Stimulated activated CD4-positive, alpha-beta T cell treated with anti-CD3 and anti-CD28 coated beads, Interleukin-4, amount 100 ng/mL, for 48 hours (primary cell): ENCODE measurements around the gene ADCY2.

Experiments used
- DNase-seq, 2 donors: peaks; one replicate each; pipeline ENCODE4 v3.0.0-alpha.2; 2020; ENCODE audit warnings: low read depth in 2 of 2

The ADCY2 gene

GRCh38 chr5:7663808-7664207 is 267.9 kb downstream of the ADCY2 start:
- no peak for DNase-seq

DNA sequence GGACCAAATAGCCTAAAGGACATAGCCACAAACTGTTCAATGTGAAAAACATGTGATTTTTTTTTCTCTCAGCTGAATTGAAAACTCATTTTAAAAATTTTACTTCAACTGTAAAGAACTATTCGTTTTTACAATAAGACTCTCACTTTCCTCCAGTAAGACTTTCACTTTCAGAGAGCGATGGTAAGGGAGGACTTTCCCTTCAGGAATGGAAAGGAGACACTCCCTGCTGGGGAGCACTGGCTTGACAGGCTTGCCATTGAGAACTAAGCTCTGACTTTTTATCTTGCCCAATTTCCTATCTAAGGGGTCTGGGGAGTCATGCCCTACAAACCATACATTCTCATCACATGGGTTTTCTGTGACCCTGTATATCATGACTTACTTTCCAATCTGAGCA is 268.3 kb downstream of the ADCY2 start:
- no peak for DNase-seq

GRCh38 chr5:7667216-7667767 is 271.4 kb downstream of the ADCY2 start:
- DNase-seq, result no peak

- no peak for DNase-seq
Measured at GRCh38 chr5:7668161-7668560, 272.2 kb downstream of the ADCY2 start.

GRCh38 chr5:7668627-7669026 is 272.7 kb downstream of the ADCY2 start:
- no peak for DNase-seq

GRCh38 chr5:7671381-7671993 is 275.5 kb downstream of the ADCY2 start:
- no peak for DNase-seq

DNA sequence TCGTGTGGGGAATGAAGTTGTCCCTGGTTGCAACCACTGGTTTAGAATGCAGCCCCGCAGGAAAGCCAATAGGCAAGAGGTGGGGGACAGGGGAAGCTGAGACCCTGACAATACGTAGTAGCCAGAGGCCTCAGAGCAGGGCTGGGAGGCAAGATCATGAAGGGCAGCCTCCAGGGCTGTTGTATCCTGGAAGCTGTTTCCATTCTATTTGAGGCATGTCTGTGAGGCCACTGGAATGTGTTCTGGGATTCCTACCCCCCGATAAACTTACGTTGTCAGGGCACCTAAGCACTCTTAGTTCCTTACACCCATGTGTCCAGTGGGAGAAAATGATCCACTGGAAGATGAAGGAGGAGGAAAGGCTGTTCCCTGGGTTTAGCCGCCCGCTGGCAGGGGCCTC is 277.7 kb downstream of the ADCY2 start:
- no peak for DNase-seq

DNA sequence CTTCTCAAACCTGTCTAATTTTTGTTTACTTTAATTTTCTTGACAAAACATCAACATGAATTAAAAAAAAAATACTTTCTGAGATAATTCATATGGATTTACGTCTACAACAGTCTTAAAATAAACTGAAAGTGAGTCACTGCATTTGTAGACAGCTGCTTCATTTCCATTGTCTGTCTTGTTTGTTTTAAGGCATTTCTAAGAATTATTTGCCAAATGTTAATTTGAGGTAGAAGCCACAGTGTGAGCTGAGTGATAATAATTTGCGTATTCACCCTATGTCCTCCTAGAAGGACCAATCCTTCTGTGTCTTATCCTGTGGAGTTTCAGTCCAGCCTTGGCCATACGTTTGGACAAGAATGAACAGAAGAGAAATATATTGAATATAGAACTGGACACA is 280.5 kb downstream of the ADCY2 start:
- no peak for DNase-seq

DNA sequence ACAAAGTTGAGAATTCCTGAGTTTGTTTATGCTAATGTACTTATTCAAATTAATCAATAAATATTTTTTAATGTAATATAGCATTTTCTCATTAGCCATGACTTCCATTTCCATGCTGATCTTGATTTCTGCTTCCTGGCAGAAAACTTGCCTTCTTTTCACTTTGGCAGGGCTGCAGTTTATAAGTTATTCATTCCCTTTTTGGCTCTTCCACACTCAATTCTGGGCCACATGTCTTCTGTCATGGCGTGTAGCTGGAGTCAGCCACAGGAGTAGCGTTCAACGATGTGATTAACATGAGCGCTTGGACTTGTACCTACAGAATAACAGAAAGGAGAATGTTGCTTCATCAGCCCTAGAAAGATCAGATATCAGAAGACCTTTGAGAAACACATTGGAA is 282.1 kb downstream of the ADCY2 start:
- no peak for DNase-seq

DNA sequence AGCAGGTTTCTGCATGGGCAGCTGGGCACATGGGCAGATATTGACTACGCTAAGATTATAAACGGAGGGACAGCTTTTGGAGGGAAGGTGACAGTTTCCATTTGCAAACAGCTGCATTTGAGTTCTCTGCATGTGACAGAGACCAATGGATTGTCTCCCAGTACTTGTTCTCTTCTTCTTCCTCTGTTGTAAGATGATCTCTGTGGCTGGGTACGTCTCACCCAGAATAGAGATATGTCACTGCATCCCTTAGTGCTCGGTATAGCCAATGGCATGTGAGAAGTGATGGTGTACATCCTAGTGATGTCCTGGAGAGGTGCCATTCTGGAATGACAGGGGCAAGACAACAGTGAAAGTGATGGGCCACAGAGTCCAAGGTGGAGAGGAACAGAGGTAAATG is 283.7 kb downstream of the ADCY2 start:
- DNase-seq, result no peak

GRCh38 chr5:7680260-7680659 is 284.3 kb downstream of the ADCY2 start:
- no peak for DNase-seq

DNA sequence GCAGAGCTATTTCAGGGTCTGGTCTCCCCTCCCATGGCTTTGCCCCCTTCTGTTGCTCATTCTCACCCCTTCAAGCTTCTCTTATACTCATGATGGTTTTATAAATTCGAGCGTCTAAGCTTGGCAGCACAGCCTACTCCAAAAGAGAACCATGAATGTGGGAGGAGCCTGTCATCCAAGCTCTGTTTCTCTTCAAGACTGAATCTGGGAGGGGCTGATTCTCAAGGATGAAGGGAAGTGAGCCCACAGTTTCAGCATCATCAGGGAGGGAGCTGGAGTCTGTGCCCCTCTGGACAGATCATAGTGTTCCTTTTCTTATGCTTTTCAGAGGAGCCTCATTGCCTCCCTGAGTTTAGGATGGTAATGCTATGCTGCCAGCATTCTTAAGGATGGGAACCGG is 286.4 kb downstream of the ADCY2 start:
- DNase-seq, result no peak

DNA sequence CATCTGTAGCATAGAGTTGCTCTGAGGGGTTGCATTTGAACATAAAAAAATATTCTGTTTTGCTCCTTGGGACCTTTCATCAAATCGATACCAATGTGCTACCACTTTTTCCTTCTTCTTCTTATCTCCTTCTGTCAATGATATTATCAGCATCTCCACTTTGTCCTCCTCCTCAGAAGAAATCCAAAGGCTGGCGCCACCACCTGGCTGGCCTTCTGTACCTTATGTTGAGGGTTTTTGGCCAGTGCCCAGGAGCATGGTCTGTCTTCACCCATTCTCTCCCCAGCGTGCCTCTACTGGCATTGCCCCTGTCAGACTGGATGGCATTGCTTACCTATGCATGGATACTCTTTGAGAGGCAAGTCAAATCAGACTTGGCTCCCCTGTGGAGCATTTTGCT is 287.8 kb downstream of the ADCY2 start:
- DNase-seq, result no peak

GRCh38 chr5:7684826-7685225 is 288.9 kb downstream of the ADCY2 start:
- no peak for DNase-seq

DNA sequence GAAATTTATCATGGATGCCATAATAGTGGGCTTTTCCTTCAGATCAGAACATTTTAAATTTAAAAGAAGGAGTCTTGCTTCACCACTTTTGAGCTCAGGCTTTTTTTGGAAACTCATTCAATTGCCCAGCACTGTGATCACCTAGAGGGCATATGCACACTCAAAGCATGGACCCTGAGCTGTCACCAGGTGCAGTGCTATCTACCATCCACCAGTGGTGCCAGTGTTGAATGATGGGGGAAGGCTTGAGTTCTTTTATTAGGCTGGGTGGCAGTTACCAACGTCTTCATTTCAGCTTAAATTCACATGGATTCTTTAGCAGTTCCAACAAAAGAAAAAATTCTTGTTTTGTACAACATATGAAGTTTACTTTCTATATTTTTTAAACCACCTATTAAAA is 290.9 kb downstream of the ADCY2 start:
- DNase-seq, result no peak

GRCh38 chr5:7690557-7690956 is 294.6 kb downstream of the ADCY2 start:
- no peak for DNase-seq

DNA sequence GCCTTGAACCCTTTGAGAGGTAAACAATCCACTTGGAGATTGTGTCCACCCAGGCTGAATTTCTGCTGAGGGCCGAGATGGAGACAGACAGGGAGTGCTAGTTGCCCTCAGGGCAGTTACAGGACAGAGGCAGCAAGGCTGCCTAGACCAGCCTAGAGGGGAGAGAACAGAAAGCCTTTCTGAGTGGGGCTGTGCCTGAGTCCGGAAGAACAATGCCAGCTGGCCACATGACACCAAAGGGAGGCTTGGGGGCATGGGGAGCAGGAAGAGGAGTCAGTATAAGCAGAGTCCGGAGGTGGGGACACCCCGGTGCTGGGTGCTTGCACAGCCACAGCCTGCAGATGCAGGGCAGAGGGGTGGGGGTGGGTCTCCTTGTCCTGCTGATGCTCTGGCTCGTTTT is 309.3 kb downstream of the ADCY2 start:
- no peak for DNase-seq

DNA sequence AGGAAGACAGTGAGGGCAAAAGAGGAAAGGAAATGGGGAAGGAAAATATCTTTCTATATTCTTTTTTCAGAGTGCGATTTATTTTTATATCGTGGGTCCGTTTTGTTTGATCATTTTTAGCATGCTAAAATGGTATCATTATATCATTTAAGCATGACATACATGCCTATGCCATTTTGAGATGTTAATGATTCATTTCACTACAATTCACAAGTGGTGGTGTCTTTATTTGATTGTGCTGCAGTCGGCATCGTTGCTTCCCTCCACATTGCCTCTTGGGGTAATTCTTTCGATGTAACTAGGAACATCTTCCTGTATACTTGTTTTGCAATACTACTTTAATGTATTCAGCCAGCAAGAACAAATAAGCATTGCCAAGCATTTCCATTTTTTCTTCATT is 309.8 kb downstream of the ADCY2 start:
- DNase-seq, result no peak

DNA sequence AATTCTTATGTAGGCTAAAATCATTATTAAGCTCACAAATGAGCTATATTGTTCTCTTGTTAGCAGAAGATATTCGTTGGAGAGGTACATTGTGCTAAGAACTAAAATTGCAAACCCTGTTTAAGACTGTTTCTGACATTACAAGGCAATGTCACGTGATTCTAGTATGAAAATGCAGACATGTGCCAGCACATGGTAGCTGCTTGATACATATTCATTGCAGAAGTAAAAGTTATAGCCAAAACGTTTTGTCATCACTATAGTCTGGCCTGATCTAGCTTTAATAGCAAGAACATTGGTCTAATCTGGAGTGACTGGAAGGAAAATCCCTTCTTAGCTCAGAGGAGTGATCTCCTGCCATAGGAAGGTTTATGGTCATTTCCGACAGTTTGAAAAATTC is 310.3 kb downstream of the ADCY2 start:
- no peak for DNase-seq

DNA sequence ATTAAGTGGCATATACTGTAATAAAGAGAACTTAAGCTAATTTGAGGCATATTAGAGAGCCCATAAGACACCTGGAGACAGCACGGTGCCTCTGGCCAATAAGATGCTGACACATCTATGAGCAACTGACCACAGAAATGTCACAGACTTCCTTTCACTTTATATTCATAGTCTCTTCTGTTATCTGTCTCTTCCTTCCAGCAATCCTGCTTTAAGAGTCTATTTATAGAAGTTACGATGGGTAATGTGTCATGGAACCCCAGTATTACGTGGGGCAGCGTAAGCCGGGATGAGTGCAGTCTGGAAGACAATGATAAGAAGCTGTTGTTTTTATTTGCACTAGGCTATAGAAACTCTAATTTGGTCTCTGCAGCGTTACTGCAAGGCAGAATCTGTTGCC is 318.2 kb downstream of the ADCY2 start:
- no peak for DNase-seq

- no peak for DNase-seq
Measured at GRCh38 chr5:7714697-7715096, 318.8 kb downstream of the ADCY2 start.

GRCh38 chr5:7717691-7718090 is 321.8 kb downstream of the ADCY2 start:
- no peak for DNase-seq

GRCh38 chr5:7728076-7728475 is 332.1 kb downstream of the ADCY2 start:
- no peak for DNase-seq

- no peak for DNase-seq
Measured at GRCh38 chr5:7741415-7742065, 345.6 kb downstream of the ADCY2 start.
